Psoas muscle (tissue), 8 donors: ENCODE measurements around the gene STK25. TPM values are rescaled to one million over a fixed set of nuclear protein-coding genes. Genes with fewer than 3 reads are reported as not detected.

Source experiments
- ATAC-seq, 4 donors: fragments of 200-7000 bp; cut with Tn5 transposase; one replicate each; pipeline ENCODE4 v1.9.1; 2020; ENCODE audit warnings: moderate library complexity in 3 of 4, mild to moderate bottlenecking in 2 of 4
- DNase-seq, 2 donors: peaks; one replicate each; pipeline ENCODE4 v3.0.0-alpha.2; 2020
- H3K27ac ChIP-seq: fragments of 200-600 bp; one replicate; pipeline ENCODE4 v1.8.0; 2022
- H3K27me3 ChIP-seq, 3 donors: fragments of 200-600 bp in 1 of 3; one replicate each; pipeline versions ENCODE4 v1.6.1 to v1.8.0; 2013 to 2022; ENCODE audit warnings: low read length in 2 of 3, mild to moderate bottlenecking in 2 of 3, moderate library complexity in 1 of 3; ENCODE audit not compliant: insufficient read depth in 3 of 3
- H3K36me3 ChIP-seq, 2 donors: fragments of 200-600 bp in 1 of 2; one replicate each; pipeline versions ENCODE4 v1.6.1 to v1.8.0; 2013 to 2022; ENCODE audit warnings: low read depth in 1 of 2, mild to moderate bottlenecking in 1 of 2, moderate library complexity in 1 of 2; ENCODE audit not compliant: insufficient read depth in 1 of 2
- H3K4me1 ChIP-seq: fragments of 200-600 bp; one replicate; pipeline ENCODE4 v1.8.0; 2022
- H3K4me3 ChIP-seq: fragments of 200-600 bp; one replicate; pipeline ENCODE4 v1.8.0; 2022; ENCODE audit warnings: mild to moderate bottlenecking
- H3K9me3 ChIP-seq: fragments of 200-600 bp; one replicate; pipeline ENCODE4 v1.8.0; 2022
- WGBS, 3 donors: extraction: QIAGEN DNeasy Blood & Tissue Kit; methylation state at CpG; one replicate each; pipeline versions ENCODE4 v1.1.6 to v1.1.7; 2013; 5-methylcytosine and 5-hydroxymethylcytosine counted together
- intact Hi-C, 2 donors: fragments of 100-400 bp; cut with DNase I; formaldehyde crosslinking; loops; one replicate each; pipeline versions ENCODE4 v1.11.0 to v1.14.2; 2022
- polyA plus RNA-seq, 3 donors: library from polyadenylated mRNA; stranded (reverse); fragments of 200-250 nt; gene quantifications; one replicate each; pipeline ENCODE4 v1.2.3, GENCODE V29; 2013
- total RNA-seq, 4 donors: library from RNA; stranded (reverse); fragmentation: NEBNext Ultra II Directional in 2 of 4; extraction: Animal tissue kit (Norgen Biotek cat#: 25700) in 2 of 4; gene quantifications; one replicate each; pipeline versions ENCODE4 v1.2.1 to v1.2.4, GENCODE V29; 2021 to 2023
- TF ChIP-seq, protein P1 (sequence below): fragments of 200-600 bp; IDR thresholded peaks from one replicate; pipeline ENCODE4 v1.8.0; 2022; ENCODE audit warnings: antibody characterized with exemption
- donor health status: healthy with polysubstance abuse.
- donor health status: DM: no; HTN: no; CAD: no; lungs with moderate emphysema.
- donor health status: Bipolar disorder and iron deficiency.
- donor health status: healthy.
- donor health status: DM: yes; HTN: yes; CAD: no.
- donor health status: DM: no; HTN: no; CAD: no.
- donor health status: DM: no; HTN: no; CAD: no.
- donor health status: DM: yes; HTN: yes; CAD: no.

The STK25 gene
- total and polyA plus RNA-seq, 7 donors = 227 to 489 (median 281) TPM

DNA sequence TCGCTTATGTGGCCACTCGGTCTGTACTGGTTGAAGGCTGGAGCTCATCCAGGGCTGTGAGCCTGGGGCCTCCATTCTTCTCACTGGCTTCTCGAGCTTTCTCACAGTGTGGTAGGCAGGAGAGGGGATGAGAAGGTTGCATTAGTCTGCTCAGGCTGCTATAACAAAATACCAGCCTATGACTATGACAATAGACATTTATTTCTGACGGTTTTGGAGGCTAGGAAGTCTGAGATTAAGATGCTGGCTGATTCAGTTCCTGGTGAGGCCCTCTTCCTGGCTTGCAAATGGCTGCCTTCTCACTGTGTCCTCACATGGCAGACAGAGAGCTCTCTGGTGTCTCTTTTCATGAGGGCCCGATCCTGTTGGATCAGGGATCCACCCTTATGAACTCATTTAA lies 6.2 kb upstream of the STK25 start:
- H3K4me3 ChIP-seq = no peak overlapping the region
- no peaks in the 10 kb centered on the region for H3K27me3 ChIP-seq
- WGBS, 3 donors = 39 to 57% (median 41%) methylated on average over 5 of the region's 5 CpGs
- peaks cover 0 to 12% of the 10 kb centered on the region in 2 donors for H3K36me3 ChIP-seq
- no peaks in the 10 kb centered on the region for H3K9me3 ChIP-seq
- DNase-seq (no peak), ATAC-seq (peak in 2 of 4 donors; percentile 42 to 46)
- intact Hi-C loops = no loop called here
- H3K27ac ChIP-seq = no peak overlapping the region
- TF ChIP-seq, protein P1, sequence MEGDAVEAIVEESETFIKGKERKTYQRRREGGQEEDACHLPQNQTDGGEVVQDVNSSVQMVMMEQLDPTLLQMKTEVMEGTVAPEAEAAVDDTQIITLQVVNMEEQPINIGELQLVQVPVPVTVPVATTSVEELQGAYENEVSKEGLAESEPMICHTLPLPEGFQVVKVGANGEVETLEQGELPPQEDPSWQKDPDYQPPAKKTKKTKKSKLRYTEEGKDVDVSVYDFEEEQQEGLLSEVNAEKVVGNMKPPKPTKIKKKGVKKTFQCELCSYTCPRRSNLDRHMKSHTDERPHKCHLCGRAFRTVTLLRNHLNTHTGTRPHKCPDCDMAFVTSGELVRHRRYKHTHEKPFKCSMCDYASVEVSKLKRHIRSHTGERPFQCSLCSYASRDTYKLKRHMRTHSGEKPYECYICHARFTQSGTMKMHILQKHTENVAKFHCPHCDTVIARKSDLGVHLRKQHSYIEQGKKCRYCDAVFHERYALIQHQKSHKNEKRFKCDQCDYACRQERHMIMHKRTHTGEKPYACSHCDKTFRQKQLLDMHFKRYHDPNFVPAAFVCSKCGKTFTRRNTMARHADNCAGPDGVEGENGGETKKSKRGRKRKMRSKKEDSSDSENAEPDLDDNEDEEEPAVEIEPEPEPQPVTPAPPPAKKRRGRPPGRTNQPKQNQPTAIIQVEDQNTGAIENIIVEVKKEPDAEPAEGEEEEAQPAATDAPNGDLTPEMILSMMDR = no peak
- H3K4me1 ChIP-seq = peaks cover 4% of the 10 kb centered on the region

DNA sequence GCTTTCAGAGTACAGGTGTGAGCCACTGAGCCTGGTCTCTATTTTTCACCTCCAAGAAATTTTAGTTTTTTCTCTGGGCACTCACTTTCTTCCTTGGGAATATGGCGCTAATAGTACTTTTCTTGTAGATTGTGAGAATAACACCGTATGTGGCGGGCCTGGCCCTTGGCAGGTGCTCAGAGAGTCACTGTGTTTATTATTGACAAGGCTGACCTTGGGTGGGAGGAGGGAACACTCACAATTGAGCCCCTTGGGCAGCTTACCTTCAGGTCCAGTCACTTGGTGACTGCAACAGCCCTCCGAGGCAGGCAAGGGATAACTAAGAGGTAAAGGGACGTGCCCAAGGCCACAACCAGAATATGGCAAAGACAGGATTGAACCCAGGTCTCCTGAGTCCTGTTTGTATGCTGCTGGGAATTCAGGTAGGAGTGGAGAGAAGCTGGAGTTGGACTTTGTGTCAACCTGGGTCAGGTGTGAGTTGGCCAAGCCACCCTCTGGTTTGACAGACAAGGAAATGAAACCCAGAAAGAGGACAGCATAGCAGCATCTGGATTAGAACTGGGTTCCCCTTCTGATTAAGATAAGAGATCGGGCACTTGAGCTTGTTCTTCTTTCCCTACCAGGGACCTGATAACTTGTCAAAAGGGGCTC lies 2.8 kb upstream of the STK25 start:
- peaks cover 0 to 12% of the 10 kb centered on the region in 2 donors for H3K36me3 ChIP-seq
- H3K27ac ChIP-seq = no peak overlapping the region
- H3K4me3 ChIP-seq = no peak overlapping the region
- intact Hi-C loops = no loop called here
- TF ChIP-seq, protein P1 = no peak
- no peaks in the 10 kb centered on the region for H3K27me3 ChIP-seq
- H3K4me1 ChIP-seq = peaks cover 19% of the 10 kb centered on the region
- H3K9me3 ChIP-seq = no peaks in the 10 kb centered on the region
- ATAC-seq (no peak), DNase-seq (no peak)
- 92 to 94% (median 94%) methylated on average over 6 of the region's 6 CpGs for WGBS, 3 donors

DNA sequence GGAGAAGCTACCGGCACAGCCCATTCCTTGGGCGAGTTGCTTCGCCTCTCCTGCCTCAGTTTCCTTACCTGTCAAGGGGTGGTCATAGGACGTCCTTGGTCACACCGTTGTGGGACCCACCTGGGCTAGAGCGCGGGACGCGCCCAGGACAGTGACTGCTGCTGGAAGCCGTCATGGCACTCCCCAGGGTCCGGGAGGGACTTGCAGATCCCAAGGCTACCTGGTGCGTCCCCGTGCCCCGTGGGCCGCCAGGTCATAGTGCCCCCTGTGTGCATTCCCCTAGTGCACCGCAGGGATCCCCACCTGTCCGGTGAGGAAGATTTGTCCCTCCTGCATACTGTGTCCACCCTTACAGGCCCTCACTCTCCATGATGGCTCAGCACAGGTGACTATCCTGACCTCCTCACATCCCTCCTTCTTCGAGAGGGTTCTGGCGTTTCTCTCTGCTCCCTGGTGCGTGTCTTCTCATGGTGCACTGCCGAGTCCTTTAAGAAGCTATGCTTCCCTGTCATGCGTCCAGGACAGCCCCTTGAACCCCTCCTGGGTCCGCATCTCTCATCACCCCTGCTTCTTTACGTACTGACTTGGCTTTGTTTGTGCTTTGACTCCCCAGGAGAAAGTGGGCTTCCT lies 886 bp upstream of the STK25 start:
- 18% methylated on average over 24 of the region's 24 CpGs for WGBS, 3 donors
- intact Hi-C loops = loop anchor here in 1 of 2 donors (5.0 kb wide), 3 partner anchors 103 to 192 kb away; partner anchors contain the start of genes FARP2, HDLBP and SEPTIN2
- Histone ChIP-seq H3K4me3 (peak overlapping the region; percentile 85), H3K27ac (peak overlapping the region; percentile 94), H3K4me1 (peaks cover 37% of the 10 kb centered on the region), H3K9me3 (no peaks in the 10 kb centered on the region), H3K36me3 (peaks cover 0 to 12% of the 10 kb centered on the region in 2 donors), H3K27me3 (no peaks in the 10 kb centered on the region)
- TF ChIP-seq, protein P1 = no peak
- no peak for DNase-seq
- no peak for ATAC-seq

DNA sequence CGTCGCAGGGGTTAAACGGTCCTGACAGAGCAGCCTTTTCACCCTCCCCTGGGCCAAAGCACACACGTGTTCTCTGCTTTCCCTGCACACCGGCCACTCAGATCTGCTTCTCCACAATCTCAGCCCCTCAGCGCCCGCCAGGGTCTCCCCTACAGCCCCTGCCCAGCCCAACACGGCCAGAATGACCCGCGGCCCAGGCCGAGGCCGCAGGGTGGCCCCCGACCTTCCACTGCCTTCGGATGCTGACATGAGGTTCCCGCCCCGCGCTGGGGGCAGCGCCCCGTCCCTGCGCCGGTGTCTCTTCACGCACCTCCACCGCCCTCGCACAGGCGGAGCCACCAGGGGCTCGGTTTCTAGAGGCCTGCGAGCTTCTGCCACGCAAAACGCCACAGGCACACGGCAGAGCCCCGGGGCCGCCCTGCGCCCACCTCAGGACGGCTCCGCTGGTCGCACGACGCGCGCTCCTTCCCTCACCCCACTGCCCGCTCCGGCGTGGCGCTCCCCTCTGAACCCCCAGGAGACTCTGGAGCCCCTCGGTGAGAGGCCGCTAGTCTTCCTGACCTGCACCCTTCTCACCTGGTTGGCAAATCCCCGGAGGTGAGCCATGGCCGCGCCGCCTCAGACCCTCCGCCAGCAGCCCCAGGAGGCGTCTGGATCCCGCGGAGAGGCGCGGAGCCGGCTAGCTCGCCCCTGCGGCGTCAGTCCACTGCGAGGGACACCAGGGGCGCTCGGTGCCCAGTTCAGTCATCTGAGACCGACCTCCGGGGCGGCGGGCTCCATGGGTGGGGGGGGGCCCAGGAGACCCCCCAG lies 749 bp downstream of the STK25 start:
- Histone ChIP-seq H3K4me1 (peaks cover 48% of the 10 kb centered on the region), H3K27ac (peak overlapping the region; percentile 94), H3K36me3 (peaks cover 0 to 12% of the 10 kb centered on the region in 2 donors), H3K9me3 (no peaks in the 10 kb centered on the region), H3K27me3 (no peaks in the 10 kb centered on the region), H3K4me3 (peak overlapping the region; percentile 85)
- DNase-seq (peak; percentile 68 to 80), ATAC-seq (peak; percentile 23 to 43 (median 28))
- 0 to 1% (median 0%) methylated on average over 61 to 67 of the region's 67 CpGs for WGBS, 3 donors
- intact Hi-C loops = loop anchor here in 1 of 2 donors (5.0 kb wide), 3 partner anchors 105 to 190 kb away; partner anchors contain the start of genes FARP2, HDLBP and SEPTIN2
- TF ChIP-seq, protein P1 = no peak
